ENCODE results near the gene HERC2.

HERC2 gene

GRCh38 chr15:28273873-28274610 lies 47.9 kb downstream of the HERC2 start:
- Histone ChIP-seq H3K27ac (ENCODE audit: low read depth, low read length, severe bottlenecking) (peak overlapping the region; percentile 23), H3K4me1 (ENCODE audit: control insufficient read depth, insufficient read depth, low read length, poor library complexity, severe bottlenecking) (peaks cover 3% of the 10 kb centered on the region), H3K36me3 (ENCODE audit: control insufficient read depth, insufficient read depth, low read length) (peaks cover 74% of the 10 kb centered on the region), H3K9me3 (ENCODE audit: control insufficient read depth, low read length) (no peaks in the 10 kb centered on the region), H3K4me3 (ENCODE audit: extremely low read depth, insufficient read depth, low read length, poor library complexity, severe bottlenecking) (no peak overlapping the region)
- WGBS, 2 experiments (ENCODE audit: insufficient coverage in 2 of 2), result 91 to 92% methylated on average over 17 to 26 of the region's 27 CpGs

- Histone ChIP-seq H3K4me1 (ENCODE audit: control insufficient read depth, insufficient read depth, low read length, poor library complexity, severe bottlenecking) (peaks cover 3% of the 10 kb centered on the region), H3K9me3 (ENCODE audit: control insufficient read depth, low read length) (no peaks in the 10 kb centered on the region), H3K4me3 (ENCODE audit: extremely low read depth, insufficient read depth, low read length, poor library complexity, severe bottlenecking) (no peak overlapping the region), H3K27ac (ENCODE audit: low read depth, low read length, severe bottlenecking) (no peak overlapping the region), H3K36me3 (ENCODE audit: control insufficient read depth, insufficient read depth, low read length) (peaks cover 79% of the 10 kb centered on the region)
- 33 to 58% methylated on average over 5 of the region's 5 CpGs for WGBS, 2 experiments (ENCODE audit: insufficient coverage in 2 of 2)
These were observed 48.5 kb downstream of the HERC2 start for GRCh38 chr15:28273468-28273867.

GRCh38 chr15:28272587-28272986 lies 49.4 kb downstream of the HERC2 start:
- no peak overlapping the region for H3K27ac ChIP-seq (ENCODE audit: low read depth, low read length, severe bottlenecking)
- peaks cover 3% of the 10 kb centered on the region for H3K4me1 ChIP-seq (ENCODE audit: control insufficient read depth, insufficient read depth, low read length, poor library complexity, severe bottlenecking)
- peaks cover 81% of the 10 kb centered on the region for H3K36me3 ChIP-seq (ENCODE audit: control insufficient read depth, insufficient read depth, low read length)
- no peaks in the 10 kb centered on the region for H3K9me3 ChIP-seq (ENCODE audit: control insufficient read depth, low read length)
- H3K4me3 ChIP-seq (ENCODE audit: extremely low read depth, insufficient read depth, low read length, poor library complexity, severe bottlenecking), result no peak overlapping the region
- whole genome bisulfite sequencing, 2 experiments (ENCODE audit: insufficient coverage in 2 of 2), result 93 to 98% methylated on average over 7 to 8 of the region's 8 CpGs

- 93 to 94% methylated on average over 9 to 10 of the region's 15 CpGs for WGBS, 2 experiments (ENCODE audit: insufficient coverage in 2 of 2)
- H3K36me3 ChIP-seq (ENCODE audit: control insufficient read depth, insufficient read depth, low read length), result peaks cover 81% of the 10 kb centered on the region
- no peak overlapping the region for H3K4me3 ChIP-seq (ENCODE audit: extremely low read depth, insufficient read depth, low read length, poor library complexity, severe bottlenecking)
- no peaks in the 10 kb centered on the region for H3K9me3 ChIP-seq (ENCODE audit: control insufficient read depth, low read length)
- peaks cover 3% of the 10 kb centered on the region for H3K4me1 ChIP-seq (ENCODE audit: control insufficient read depth, insufficient read depth, low read length, poor library complexity, severe bottlenecking)
- no peak overlapping the region for H3K27ac ChIP-seq (ENCODE audit: low read depth, low read length, severe bottlenecking)
These were observed 50.2 kb downstream of the HERC2 start for GRCh38 chr15:28271697-28272260.

GRCh38 chr15:28269097-28269496 lies 52.9 kb downstream of the HERC2 start:
- H3K36me3 ChIP-seq (ENCODE audit: control insufficient read depth, insufficient read depth, low read length), result peaks cover 85% of the 10 kb centered on the region
- no peak overlapping the region for H3K4me3 ChIP-seq (ENCODE audit: extremely low read depth, insufficient read depth, low read length, poor library complexity, severe bottlenecking)
- 89 to 97% methylated on average over 8 of the region's 8 CpGs for WGBS, 2 experiments (ENCODE audit: insufficient coverage in 2 of 2)
- H3K27ac ChIP-seq (ENCODE audit: low read depth, low read length, severe bottlenecking), result no peak overlapping the region
- no peaks in the 10 kb centered on the region for H3K9me3 ChIP-seq (ENCODE audit: control insufficient read depth, low read length)
- H3K4me1 ChIP-seq (ENCODE audit: control insufficient read depth, insufficient read depth, low read length, poor library complexity, severe bottlenecking), result peaks cover 3% of the 10 kb centered on the region

- H3K4me3 ChIP-seq (ENCODE audit: extremely low read depth, insufficient read depth, low read length, poor library complexity, severe bottlenecking), result no peak overlapping the region
- peaks cover 90% of the 10 kb centered on the region for H3K36me3 ChIP-seq (ENCODE audit: control insufficient read depth, insufficient read depth, low read length)
- H3K9me3 ChIP-seq (ENCODE audit: control insufficient read depth, low read length), result no peaks in the 10 kb centered on the region
- H3K4me1 ChIP-seq (ENCODE audit: control insufficient read depth, insufficient read depth, low read length, poor library complexity, severe bottlenecking), result no peaks in the 10 kb centered on the region
- no peak overlapping the region for H3K27ac ChIP-seq (ENCODE audit: low read depth, low read length, severe bottlenecking)
These were observed 54.3 kb downstream of the HERC2 start for GRCh38 chr15:28267727-28268126.

GRCh38 chr15:28265334-28266019 lies 56.5 kb downstream of the HERC2 start:
- peaks cover 84% of the 10 kb centered on the region for H3K36me3 ChIP-seq (ENCODE audit: control insufficient read depth, insufficient read depth, low read length)

GRCh38 chr15:28264166-28264565 lies 57.8 kb downstream of the HERC2 start:
- no peak overlapping the region for H3K4me3 ChIP-seq (ENCODE audit: extremely low read depth, insufficient read depth, low read length, poor library complexity, severe bottlenecking)
- H3K4me1 ChIP-seq (ENCODE audit: control insufficient read depth, insufficient read depth, low read length, poor library complexity, severe bottlenecking), result no peaks in the 10 kb centered on the region
- H3K9me3 ChIP-seq (ENCODE audit: control insufficient read depth, low read length), result no peaks in the 10 kb centered on the region
- WGBS, 2 experiments (ENCODE audit: insufficient coverage in 2 of 2), result 100% methylated on average over 4 to 5 of the region's 6 CpGs
- H3K36me3 ChIP-seq (ENCODE audit: control insufficient read depth, insufficient read depth, low read length), result peaks cover 85% of the 10 kb centered on the region
- no peak overlapping the region for H3K27ac ChIP-seq (ENCODE audit: low read depth, low read length, severe bottlenecking)

More at GRCh38 chr15:28265334-28266019, 56.5 kb downstream of the HERC2 start:
- no peaks in the 10 kb centered on the region for H3K4me1 ChIP-seq (ENCODE audit: control insufficient read depth, insufficient read depth, low read length, poor library complexity, severe bottlenecking)
- H3K27ac ChIP-seq (ENCODE audit: low read depth, low read length, severe bottlenecking), result no peak overlapping the region
- WGBS, 2 experiments (ENCODE audit: insufficient coverage in 2 of 2), result 94 to 96% methylated on average over 27 of the region's 29 CpGs
- H3K4me3 ChIP-seq (ENCODE audit: extremely low read depth, insufficient read depth, low read length, poor library complexity, severe bottlenecking), result no peak overlapping the region
- H3K9me3 ChIP-seq (ENCODE audit: control insufficient read depth, low read length), result no peaks in the 10 kb centered on the region

- no peak overlapping the region for H3K27ac ChIP-seq (ENCODE audit: low read depth, low read length, severe bottlenecking)
- peaks cover 74% of the 10 kb centered on the region for H3K36me3 ChIP-seq (ENCODE audit: control insufficient read depth, insufficient read depth, low read length)
- H3K4me3 ChIP-seq (ENCODE audit: extremely low read depth, insufficient read depth, low read length, poor library complexity, severe bottlenecking), result no peak overlapping the region
- H3K9me3 ChIP-seq (ENCODE audit: control insufficient read depth, low read length), result no peaks in the 10 kb centered on the region
- H3K4me1 ChIP-seq (ENCODE audit: control insufficient read depth, insufficient read depth, low read length, poor library complexity, severe bottlenecking), result no peaks in the 10 kb centered on the region
These were observed 59.5 kb downstream of the HERC2 start for GRCh38 chr15:28262438-28262837.

GRCh38 chr15:28260722-28261121 lies 61.3 kb downstream of the HERC2 start:
- Histone ChIP-seq H3K36me3 (ENCODE audit: control insufficient read depth, insufficient read depth, low read length) (peaks cover 74% of the 10 kb centered on the region), H3K27ac (ENCODE audit: low read depth, low read length, severe bottlenecking) (no peak overlapping the region), H3K9me3 (ENCODE audit: control insufficient read depth, low read length) (no peaks in the 10 kb centered on the region), H3K4me1 (ENCODE audit: control insufficient read depth, insufficient read depth, low read length, poor library complexity, severe bottlenecking) (no peaks in the 10 kb centered on the region), H3K4me3 (ENCODE audit: extremely low read depth, insufficient read depth, low read length, poor library complexity, severe bottlenecking) (no peak overlapping the region)
- WGBS, 2 experiments (ENCODE audit: insufficient coverage in 2 of 2), result 65 to 66% methylated on average over 4 of the region's 5 CpGs

GRCh38 chr15:28260317-28260716 lies 61.7 kb downstream of the HERC2 start:
- WGBS, 2 experiments (ENCODE audit: insufficient coverage in 2 of 2), result 100% methylated on average over 1 of the region's 3 CpGs; no CpG with 5 or more reads in 1 of the 2 experiments
- Histone ChIP-seq H3K4me1 (ENCODE audit: control insufficient read depth, insufficient read depth, low read length, poor library complexity, severe bottlenecking) (no peaks in the 10 kb centered on the region), H3K36me3 (ENCODE audit: control insufficient read depth, insufficient read depth, low read length) (peaks cover 74% of the 10 kb centered on the region), H3K27ac (ENCODE audit: low read depth, low read length, severe bottlenecking) (no peak overlapping the region), H3K9me3 (ENCODE audit: control insufficient read depth, low read length) (no peaks in the 10 kb centered on the region), H3K4me3 (ENCODE audit: extremely low read depth, insufficient read depth, low read length, poor library complexity, severe bottlenecking) (no peak overlapping the region)
